ENCODE results near the gene PKP4. TPM values are rescaled to one million over a fixed set of nuclear protein-coding genes. Genes with fewer than 3 reads are reported as not detected.
"Not testable (repeated sequence)": the region's sequence is repeated elsewhere in the genome, so short reads cannot be mapped to it uniquely, and the experiment has no call there.

The PKP4 gene
- total RNA-seq, 8 experiments from 2014 or later: 17.8 to 43.0 (median 29.1) TPM

DNA sequence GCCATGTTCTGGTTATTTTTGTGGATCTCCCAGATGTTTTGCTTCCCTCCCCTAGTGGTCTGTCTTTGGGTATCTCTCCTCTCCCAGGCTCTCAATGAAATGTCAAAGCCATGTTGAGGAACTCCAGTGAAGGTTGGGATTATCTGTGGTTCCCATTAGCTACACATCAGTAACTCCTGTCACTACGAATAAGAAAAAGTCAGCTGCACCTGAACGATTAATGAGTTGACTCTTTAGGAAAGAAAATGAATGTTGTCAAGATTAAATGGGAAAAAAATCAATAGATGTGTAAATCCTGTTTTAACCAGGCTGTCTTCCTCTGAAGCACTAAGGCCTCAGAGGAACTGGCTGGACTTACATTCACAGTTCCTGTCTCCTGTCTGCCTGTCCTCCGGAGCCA lies 244.3 kb downstream of the PKP4 start:
- Histone ChIP-seq H3K4me1 (replicated peaks in 1 of 2) (peaks cover 3 to 4% of the 10 kb centered on the region in 2 donors), H3K27ac (no peak overlapping the region), H3K4me3 (no peak overlapping the region)
- ATAC-seq (replicated peaks in 6 of 8): peak in 2 of 8 experiments; percentile 39 to 41
- 25 to 100% (median 51%) methylated on average over 1 to 3 of the region's 3 CpGs for WGBS, 10 experiments
- in situ Hi-C loops (cut with MboI; ENCODE audit: low pct_unique_long_range_greater_than_20kb in 2 of 9, low sequenced_read_pairs in 9 of 9, unreplicated experiment in 9 of 9): no loop called here

DNA sequence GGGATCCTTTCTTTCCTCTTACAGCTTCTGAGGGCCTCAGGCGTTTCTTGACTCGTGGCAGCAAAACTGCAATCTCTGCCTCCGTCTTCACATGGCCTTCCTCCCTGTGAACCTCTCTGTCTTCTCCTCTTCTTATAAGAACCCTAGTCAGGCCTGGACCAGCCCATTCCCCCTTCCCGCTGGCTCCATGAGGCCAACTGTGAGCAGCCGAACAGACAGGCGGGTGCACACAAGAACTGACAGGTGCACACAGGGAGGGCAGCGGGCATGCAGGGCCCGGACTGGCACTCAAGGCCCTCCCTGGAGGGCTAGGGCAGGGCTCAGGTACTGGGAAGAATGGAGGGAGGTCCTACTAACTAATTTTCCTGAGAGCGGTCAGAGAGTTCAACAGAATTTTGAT lies 246.0 kb downstream of the PKP4 start:
- no peak for ATAC-seq (replicated peaks in 6 of 8)
- 20 to 100% (median 80%) methylated on average over 1 to 8 of the region's 9 CpGs; no CpG with 5 or more reads in 2 of the 10 experiments for WGBS, 10 experiments
- no peak overlapping the region for H3K4me3 ChIP-seq
- in situ Hi-C loops (cut with MboI; ENCODE audit: low pct_unique_long_range_greater_than_20kb in 2 of 9, low sequenced_read_pairs in 9 of 9, unreplicated experiment in 9 of 9): no loop called here
- peaks cover 3 to 4% of the 10 kb centered on the region in 2 donors for H3K4me1 ChIP-seq (replicated peaks in 1 of 2)
- no peak overlapping the region for H3K27ac ChIP-seq

DNA sequence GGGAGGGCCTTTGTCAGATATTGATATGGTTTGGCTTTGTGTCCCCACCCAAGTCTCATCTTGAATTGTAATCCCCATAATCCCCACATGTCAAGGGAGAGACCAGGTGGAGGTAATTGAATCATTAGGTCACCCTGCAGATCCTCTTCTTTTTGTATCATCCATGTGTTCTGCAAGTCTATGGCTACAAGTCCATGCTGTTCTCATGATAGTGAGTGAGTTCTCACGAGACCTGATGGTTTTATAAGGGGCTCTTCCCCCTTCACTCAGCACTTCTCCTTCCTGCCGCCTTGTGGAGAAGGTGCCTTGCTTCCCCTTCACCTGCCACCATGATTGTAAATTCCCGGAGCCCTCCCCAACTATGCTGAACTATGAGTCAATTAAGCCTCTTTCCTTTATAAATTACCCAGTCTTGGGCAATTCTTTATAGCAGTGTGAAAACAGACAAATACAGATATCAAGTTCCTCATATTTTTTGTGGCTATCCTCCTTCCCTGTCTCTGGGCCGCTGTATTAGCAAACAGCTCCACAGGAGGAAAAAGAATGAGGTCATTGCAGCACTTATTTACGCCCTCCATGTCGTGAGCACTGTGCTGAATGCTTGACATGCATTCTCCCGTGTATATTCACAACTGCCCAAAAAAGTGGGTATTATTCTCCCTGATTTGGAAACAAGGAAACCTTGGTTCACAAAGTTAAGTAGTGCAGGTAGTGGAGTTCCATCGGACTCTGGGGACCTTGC lies 248.1 kb downstream of the PKP4 start:
- H3K4me3 ChIP-seq; in situ Hi-C loops (cut with MboI; ENCODE audit: low pct_unique_long_range_greater_than_20kb in 2 of 9, low sequenced_read_pairs in 9 of 9, unreplicated experiment in 9 of 9); ATAC-seq (replicated peaks in 6 of 8); H3K27ac ChIP-seq; H3K4me1 ChIP-seq (replicated peaks in 1 of 2): not testable (repeated sequence)
- WGBS, 10 experiments: 58 to 100% (median 85%) methylated on average over 1 to 6 of the region's 8 CpGs; no CpG with 5 or more reads in 1 of the 10 experiments

DNA sequence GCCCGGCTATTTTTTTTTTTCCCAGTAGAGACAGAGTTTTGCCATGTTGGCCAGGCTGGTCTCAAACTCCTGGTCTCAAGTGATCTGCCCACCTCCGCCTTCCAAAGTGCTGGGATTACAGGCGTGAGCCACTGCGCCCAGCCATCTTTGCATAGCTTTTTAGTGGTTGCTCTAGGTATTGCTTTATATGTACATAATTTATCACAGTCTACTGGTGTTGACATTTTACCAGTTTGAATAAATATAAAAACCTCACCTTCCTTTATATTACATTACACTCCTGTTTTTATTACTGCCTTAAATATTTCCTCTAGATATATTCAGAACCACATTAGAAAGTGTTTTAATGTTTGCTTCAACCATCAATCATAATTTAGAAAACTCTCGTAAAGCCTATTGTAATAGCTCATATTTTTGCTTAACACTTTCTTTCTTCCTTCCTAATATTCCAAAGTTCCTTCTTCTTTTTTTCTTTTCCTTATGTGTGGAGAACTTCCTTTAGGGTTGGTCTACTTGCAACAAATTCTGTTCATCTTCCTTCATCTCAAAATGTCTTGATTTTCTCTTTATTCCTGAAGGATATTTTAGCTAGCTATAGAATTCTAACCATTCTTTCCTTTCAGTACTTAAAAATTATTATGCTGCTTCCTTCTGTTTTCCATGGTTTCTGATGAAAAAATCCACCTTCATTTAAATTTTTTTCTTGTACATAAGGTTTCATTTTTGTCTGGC lies 256.2 kb downstream of the PKP4 start:
- no peak for ATAC-seq (replicated peaks in 6 of 8)
- Histone ChIP-seq H3K27ac (no peak overlapping the region), H3K4me3 (no peak overlapping the region), H3K4me1 (replicated peaks in 1 of 2) (no peaks in the 10 kb centered on the region)
- 45 to 100% (median 90%) methylated on average over 1 to 5 of the region's 5 CpGs; no CpG with 5 or more reads in 1 of the 10 experiments for WGBS, 10 experiments
- in situ Hi-C loops (cut with MboI; ENCODE audit: low pct_unique_long_range_greater_than_20kb in 2 of 9, low sequenced_read_pairs in 9 of 9, unreplicated experiment in 9 of 9): no loop called here

DNA sequence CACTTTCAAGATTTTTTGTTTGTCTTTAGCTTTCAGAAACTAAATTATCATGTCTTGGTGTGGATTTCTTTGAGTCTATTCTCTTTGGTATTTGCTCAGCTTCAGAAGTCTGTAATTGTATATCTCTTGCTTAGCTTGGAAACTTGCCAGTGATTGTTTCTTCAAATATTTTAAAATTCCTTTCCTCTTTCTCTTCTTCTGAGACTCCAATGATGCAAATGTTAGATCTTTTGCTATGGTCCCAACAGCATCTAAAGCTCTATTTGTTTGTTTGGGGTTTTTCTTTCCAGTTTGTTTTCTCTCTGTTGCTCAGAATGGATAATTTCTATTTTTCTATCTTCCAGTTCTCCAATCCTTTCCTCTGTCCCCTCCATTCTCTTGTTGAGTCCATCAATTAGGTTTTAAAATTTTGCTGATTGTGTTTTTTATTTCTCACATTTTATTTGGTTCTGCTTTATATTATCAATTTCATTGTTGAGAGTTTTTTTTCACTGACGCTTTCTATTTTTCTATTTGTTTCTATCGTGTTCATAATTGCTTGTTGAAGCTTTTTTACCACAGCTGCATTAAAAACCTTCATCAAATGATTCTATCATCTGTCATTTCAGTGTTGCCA lies 256.9 kb downstream of the PKP4 start:
- Histone ChIP-seq H3K27ac (no peak overlapping the region), H3K4me3 (no peak overlapping the region), H3K4me1 (replicated peaks in 1 of 2) (no peaks in the 10 kb centered on the region)
- WGBS, 10 experiments: 48 to 100% (median 87%) methylated on average over 2 of the region's 2 CpGs
- ATAC-seq (replicated peaks in 6 of 8): no peak
- in situ Hi-C loops (cut with MboI; ENCODE audit: low pct_unique_long_range_greater_than_20kb in 2 of 9, low sequenced_read_pairs in 9 of 9, unreplicated experiment in 9 of 9): no loop called here

DNA sequence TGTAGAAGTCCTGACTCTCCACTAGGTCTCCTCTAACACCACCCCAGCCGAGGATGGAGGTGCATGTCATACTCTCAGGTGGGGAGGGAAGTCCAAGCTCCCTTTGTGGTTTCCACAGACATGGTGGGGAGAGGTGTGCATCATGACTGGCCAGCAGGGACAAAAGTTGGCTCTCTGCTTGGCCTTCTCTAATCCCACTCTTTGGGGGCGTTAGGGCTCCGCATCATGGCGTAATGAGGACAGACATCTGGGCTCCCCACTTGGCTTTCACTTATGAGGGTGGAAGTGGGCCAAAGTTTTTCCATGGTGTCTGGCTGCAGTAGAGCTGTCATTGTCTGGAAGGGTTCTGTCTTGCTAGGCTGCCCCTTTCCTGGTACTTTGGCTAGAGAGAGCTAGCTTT lies 257.7 kb downstream of the PKP4 start:
- Histone ChIP-seq H3K4me3 (no peak overlapping the region), H3K27ac (no peak overlapping the region), H3K4me1 (replicated peaks in 1 of 2) (peaks cover 6% of the 10 kb centered on the region in 2 donors)
- no peak for ATAC-seq (replicated peaks in 6 of 8)
- 83% methylated on average over 1 of the region's 4 CpGs; no CpG with 5 or more reads in 9 of the 10 experiments for WGBS, 10 experiments
- in situ Hi-C loops (cut with MboI; ENCODE audit: low pct_unique_long_range_greater_than_20kb in 2 of 9, low sequenced_read_pairs in 9 of 9, unreplicated experiment in 9 of 9): no loop called here

DNA sequence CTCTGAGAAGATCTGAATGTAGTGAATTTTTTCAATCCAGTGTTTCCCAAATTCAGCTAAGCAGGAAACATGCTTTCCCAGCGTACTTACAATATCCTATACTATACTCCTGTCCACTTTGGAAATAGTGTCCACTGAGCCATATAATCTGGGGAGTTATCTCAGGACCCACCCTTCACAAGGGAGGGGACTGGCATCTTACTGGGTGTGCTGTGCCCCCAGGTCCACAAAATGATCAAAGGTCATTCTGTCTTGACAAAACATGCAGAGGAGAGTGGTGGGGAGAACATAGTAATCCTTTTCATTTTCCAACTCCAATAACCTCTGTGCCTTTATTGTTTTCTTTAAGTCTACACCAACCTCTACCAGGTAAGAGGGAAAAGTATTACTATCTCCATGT lies 258.6 kb downstream of the PKP4 start:
- peaks cover 6 to 12% of the 10 kb centered on the region in 2 donors for H3K4me1 ChIP-seq (replicated peaks in 1 of 2)
- in situ Hi-C loops (cut with MboI; ENCODE audit: low pct_unique_long_range_greater_than_20kb in 2 of 9, low sequenced_read_pairs in 9 of 9, unreplicated experiment in 9 of 9): no loop called here
- H3K27ac ChIP-seq: no peak overlapping the region
- no peak overlapping the region for H3K4me3 ChIP-seq
- 17 to 94% (median 80%) methylated on average over 1 of the region's 1 CpG; no CpG with 5 or more reads in 3 of the 10 experiments for whole genome bisulfite sequencing, 10 experiments
- ATAC-seq (replicated peaks in 6 of 8): no peak

DNA sequence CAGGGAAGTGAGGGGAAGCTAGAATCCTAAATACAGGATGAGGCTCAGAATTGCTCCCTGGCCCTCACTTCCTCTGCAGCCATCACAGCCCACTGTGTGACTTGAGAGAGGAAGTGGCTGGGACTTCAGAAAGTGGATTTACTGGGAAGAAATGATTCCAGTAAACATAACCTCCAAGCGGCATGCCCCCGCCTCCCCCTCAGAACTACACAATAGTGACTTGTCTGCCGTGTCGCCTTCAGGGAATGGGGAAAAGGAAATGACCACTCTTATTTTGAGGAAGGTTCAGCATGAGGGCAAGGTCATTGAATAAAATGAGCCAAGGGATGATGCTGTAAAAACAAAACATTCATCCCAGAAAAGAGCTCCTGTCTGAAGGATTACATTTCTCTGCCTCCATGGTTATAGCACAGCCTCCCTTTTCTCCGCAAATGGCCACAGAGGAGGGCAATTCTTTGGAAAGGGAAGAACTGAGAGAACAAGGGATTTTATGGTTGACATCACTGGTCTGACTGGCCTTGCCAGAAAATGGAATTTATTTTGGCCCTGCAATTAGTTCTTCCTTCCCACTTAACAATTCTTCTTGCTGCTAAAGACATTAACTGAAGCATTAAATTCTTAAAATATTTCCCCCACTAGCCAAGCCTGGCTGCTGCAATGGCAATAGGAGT lies 259.5 kb downstream of the PKP4 start:
- Histone ChIP-seq H3K27ac (no peak overlapping the region), H3K4me1 (replicated peaks in 1 of 2) (peaks cover 6 to 12% of the 10 kb centered on the region in 2 donors), H3K4me3 (no peak overlapping the region)
- in situ Hi-C loops (cut with MboI; ENCODE audit: low pct_unique_long_range_greater_than_20kb in 2 of 9, low sequenced_read_pairs in 9 of 9, unreplicated experiment in 9 of 9): no loop called here
- ATAC-seq (replicated peaks in 6 of 8): no peak
- 14 to 80% (median 67%) methylated on average over 1 to 5 of the region's 5 CpGs; no CpG with 5 or more reads in 2 of the 10 experiments for WGBS, 10 experiments

DNA sequence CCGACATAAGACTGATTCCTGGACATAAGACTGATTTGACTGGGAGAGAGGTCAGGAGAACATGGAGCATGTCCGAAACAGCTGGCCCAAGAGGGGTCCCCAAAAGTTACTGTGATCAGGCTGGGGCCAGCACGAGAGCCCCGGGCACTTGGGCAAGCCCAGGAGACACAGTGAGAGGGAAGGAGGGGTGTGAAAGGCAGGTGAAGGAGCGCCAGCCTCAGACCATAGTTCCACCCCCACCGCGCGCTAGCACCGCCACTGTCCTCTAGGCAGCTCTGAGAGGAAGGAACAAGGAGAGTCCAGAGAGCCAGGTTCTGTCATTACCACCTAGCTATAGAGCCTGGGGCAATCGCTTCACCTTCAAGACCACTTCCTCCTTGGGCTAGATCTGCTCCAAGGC lies 260.2 kb downstream of the PKP4 start:
- WGBS, 10 experiments: 53 to 98% (median 81%) methylated on average over 1 to 7 of the region's 10 CpGs; no CpG with 5 or more reads in 1 of the 10 experiments
- in situ Hi-C loops (cut with MboI; ENCODE audit: low pct_unique_long_range_greater_than_20kb in 2 of 9, low sequenced_read_pairs in 9 of 9, unreplicated experiment in 9 of 9): no loop called here
- ATAC-seq (replicated peaks in 6 of 8): no peak

DNA sequence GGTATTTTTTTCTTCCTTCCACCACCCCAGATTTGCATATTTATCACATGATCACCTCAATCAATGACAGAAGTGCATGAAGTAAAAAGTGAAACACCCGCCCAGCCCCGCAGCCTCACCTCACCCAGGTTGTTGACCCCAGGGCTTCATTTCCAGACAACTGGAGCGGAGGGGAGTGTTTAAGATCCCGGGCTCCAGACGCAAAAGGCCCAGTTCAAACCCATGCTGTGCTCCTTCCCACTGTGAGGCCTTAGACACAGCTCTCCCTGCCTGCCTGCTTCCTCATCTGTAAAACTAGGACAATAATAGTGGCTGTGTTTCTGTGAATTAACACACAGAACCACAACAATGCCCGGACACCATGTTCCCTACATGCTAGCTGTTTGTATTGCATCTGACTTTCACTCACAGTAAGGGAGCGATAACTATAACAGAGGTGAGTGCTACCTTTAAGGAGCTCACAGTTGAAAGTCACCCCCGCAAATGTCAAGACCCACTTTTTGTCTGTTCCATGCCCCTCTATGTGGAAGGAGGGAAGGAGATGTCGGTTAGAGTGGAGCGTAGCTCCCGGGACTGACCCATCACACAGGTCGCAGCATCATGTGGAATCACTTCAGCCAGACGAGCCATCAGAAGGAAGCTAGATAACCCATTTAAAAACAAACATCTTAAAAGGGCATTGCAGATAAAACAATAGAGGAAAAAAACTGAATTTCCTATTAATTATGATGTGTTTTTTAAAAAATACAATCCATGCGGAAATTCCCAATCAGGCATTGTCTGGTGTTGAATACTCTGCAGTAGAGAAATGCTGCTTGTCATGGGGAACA lies 260.8 kb downstream of the PKP4 start:
- H3K4me1 ChIP-seq (replicated peaks in 1 of 2): peaks cover 6 to 12% of the 10 kb centered on the region in 2 donors
- WGBS, 10 experiments: 70 to 100% (median 93%) methylated on average over 1 to 10 of the region's 14 CpGs; no CpG with 5 or more reads in 1 of the 10 experiments
- no peak overlapping the region for H3K4me3 ChIP-seq
- no peak overlapping the region for H3K27ac ChIP-seq
- in situ Hi-C loops (cut with MboI; ENCODE audit: low pct_unique_long_range_greater_than_20kb in 2 of 9, low sequenced_read_pairs in 9 of 9, unreplicated experiment in 9 of 9): no loop called here
- ATAC-seq (replicated peaks in 6 of 8): no peak

More for the DNA sequence above, 260.2 kb downstream of the PKP4 start:
- H3K4me3 ChIP-seq: no peak overlapping the region
- H3K4me1 ChIP-seq (replicated peaks in 1 of 2): peaks cover 6 to 12% of the 10 kb centered on the region in 2 donors
- H3K27ac ChIP-seq: no peak overlapping the region

DNA sequence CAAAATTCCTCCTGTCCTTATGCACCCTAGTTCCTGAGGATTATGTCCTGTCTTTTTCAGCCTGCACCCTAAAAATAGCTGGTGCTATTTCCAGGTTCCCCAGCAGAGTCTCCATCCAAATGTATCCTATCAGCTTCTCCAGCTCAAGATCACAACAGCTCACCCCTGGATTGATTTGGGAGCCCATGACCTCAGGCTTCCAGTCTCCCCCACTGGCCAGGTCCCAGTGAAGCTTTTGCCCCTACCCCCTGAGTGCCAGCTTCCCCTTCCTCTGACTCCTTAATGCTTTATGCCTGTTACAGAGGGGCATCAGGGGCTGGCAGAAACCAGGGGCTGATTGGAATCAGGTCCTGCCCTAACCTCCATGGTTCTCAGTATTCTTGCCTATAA lies 261.4 kb downstream of the PKP4 start:
- peaks cover 6 to 12% of the 10 kb centered on the region in 2 donors for H3K4me1 ChIP-seq (replicated peaks in 1 of 2)
- H3K27ac ChIP-seq: no peak overlapping the region
- no peak overlapping the region for H3K4me3 ChIP-seq
- in situ Hi-C loops (cut with MboI; ENCODE audit: low pct_unique_long_range_greater_than_20kb in 2 of 9, low sequenced_read_pairs in 9 of 9, unreplicated experiment in 9 of 9): no loop called here
- no peak for ATAC-seq (replicated peaks in 6 of 8)

DNA sequence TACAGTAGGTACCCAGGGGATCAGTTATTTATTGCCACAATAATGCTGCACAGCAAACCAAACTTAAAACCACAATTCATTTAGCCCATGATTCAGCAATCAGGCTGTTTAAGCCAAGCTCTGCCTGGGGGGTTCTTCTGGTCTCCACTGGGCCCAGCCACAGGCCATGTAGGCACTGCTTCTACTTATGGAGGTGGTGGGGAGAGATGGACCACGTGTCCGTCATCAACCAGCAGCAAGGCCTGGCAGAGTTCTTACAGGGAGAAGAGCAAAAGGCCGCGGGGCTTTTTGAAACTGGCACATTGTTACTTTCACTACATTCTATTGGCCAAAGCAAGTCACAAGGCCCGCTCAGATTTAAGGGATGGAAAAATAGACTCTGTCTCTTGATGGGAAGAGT lies 262.1 kb downstream of the PKP4 start:
- no peak for ATAC-seq (replicated peaks in 6 of 8)
- 50 to 100% (median 100%) methylated on average over 1 to 5 of the region's 5 CpGs; no CpG with 5 or more reads in 2 of the 10 experiments for WGBS, 10 experiments
- in situ Hi-C loops (cut with MboI; ENCODE audit: low pct_unique_long_range_greater_than_20kb in 2 of 9, low sequenced_read_pairs in 9 of 9, unreplicated experiment in 9 of 9): no loop called here
- no peak overlapping the region for H3K4me3 ChIP-seq
- H3K4me1 ChIP-seq (replicated peaks in 1 of 2): peaks cover 6 to 12% of the 10 kb centered on the region in 2 donors
- peak overlapping the region in 1 of 2 donors; percentile 41 for H3K27ac ChIP-seq

Measured in motor neuron (in vitro differentiated cells).